ENCODE measurements around the gene EPSTI1. TPM values are rescaled to one million over a fixed set of nuclear protein-coding genes. Genes with fewer than 3 reads are reported as not detected.

The EPSTI1 gene
- total and polyA plus RNA-seq, 10 of the 15 experiments (the other 5 are each of a cell fraction or from before 2014, with no cell fraction given), result 4.7 to 32.0 (median 24.2) TPM

DNA sequence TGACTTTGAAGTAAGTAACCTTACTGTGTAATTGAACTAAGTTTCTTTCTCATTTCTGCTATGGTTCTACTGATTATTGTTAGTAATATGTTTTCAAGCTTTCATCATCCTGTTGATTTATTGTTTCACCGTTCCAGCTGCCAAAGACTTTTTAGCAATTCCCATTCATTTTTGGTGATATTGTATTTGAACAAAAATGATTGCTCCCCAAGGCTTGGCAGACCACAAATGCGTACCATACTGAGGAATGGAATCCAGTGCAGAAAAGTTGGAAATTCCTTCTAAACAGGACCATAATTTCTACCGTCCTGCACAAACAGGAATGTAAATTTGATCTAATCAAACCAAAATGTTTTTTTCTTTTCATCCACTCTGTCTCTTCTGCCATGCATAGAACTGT lies 10.7 kb downstream of the EPSTI1 start:
- Histone ChIP-seq H4K20me1 (ENCODE audit: control insufficient read depth, insufficient read depth) (no peaks in the 10 kb centered on the region), H2AFZ (ENCODE audit: control insufficient read depth, low read depth, low read length) (no peak overlapping the region), H3K9me3 (replicated peaks; ENCODE audit: control insufficient read depth, insufficient read depth, low read length) (no peaks in the 10 kb centered on the region; the same call in 1 of the 3 replicates), H3K9ac (ENCODE audit: control insufficient read depth, insufficient read depth, low read length) (no peak overlapping the region), H3K27me3 (replicated peaks in 1 of 2; ENCODE audit: control insufficient read depth in 2 of 2, insufficient read depth in 2 of 2, low read length in 1 of 2) (no peaks in the 10 kb centered on the region), H3K4me1 (ENCODE audit: control insufficient read depth, insufficient read depth, low read length) (peaks cover 17% of the 10 kb centered on the region), H3K27ac (ENCODE audit: control insufficient read depth, insufficient read depth) (no peak overlapping the region), H3K36me3 (ENCODE audit: control insufficient read depth in 2 of 2, insufficient read depth in 2 of 2, low read length in 1 of 2) (peaks cover 0 to 10% of the 10 kb centered on the region in 2 experiments; a peak in 1 of 4 replicates), H3K79me2 (ENCODE audit: control insufficient read depth, insufficient read depth, low read length) (peaks cover 9% of the 10 kb centered on the region), H3K4me2 (ENCODE audit: control insufficient read depth, insufficient read depth) (no peak overlapping the region), H3K4me3 (no peak overlapping the region)
- RAD21 ChIA-PET (ENCODE audit: unreplicated experiment), result interaction anchor here (0.8 to 1.5 kb wide), 2 partner anchors 9 to 17 kb away, joined by 4 read pairs; no protein-coding TSS in a partner anchor
- BruUV-seq (replicated peaks), result no TSS peak
- intact Hi-C loops (cut with micrococcal nuclease; ENCODE audit: unreplicated experiment) (no loop called here), in situ Hi-C loops (cut with MboI) (no loop called here)
- 77% methylated on average over 3 of the region's 3 CpGs for WGBS (ENCODE audit: insufficient coverage, insufficient replicate concordance, low lambda C conversion rate, missing lambda C conversion rate)
- SMC1A ChIA-PET (ENCODE audit: uncharacterized antibody, unreplicated experiment), result interaction anchor here (0.8 to 3.2 kb wide), 3 partner anchors 9 to 14 kb away, joined by 4 to 20 read pairs (median 8); no protein-coding TSS in a partner anchor
- DNase-seq (ENCODE audit: low read depth, low spot score) (no peak), ATAC-seq (no peak), FAIRE-seq (no peak)
- POLR2A ChIA-PET, result interaction anchor here (1.3 kb wide), 1 partner anchor 8 kb away, joined by 3 read pairs; no protein-coding TSS in a partner anchor
- CTCF ChIA-PET, result interaction anchor here (1.2 to 3.5 kb wide), 4 partner anchors 9 to 42 kb away, joined by 3 to 15 read pairs (median 4); partner anchors contain the start of gene DNAJC15
- no peak for TF ChIP-seq SP1 (IDR thresholded peaks at IDR 0.05; ENCODE audit: low read depth, low read length)
- TF ChIP-seq, protein P1, sequence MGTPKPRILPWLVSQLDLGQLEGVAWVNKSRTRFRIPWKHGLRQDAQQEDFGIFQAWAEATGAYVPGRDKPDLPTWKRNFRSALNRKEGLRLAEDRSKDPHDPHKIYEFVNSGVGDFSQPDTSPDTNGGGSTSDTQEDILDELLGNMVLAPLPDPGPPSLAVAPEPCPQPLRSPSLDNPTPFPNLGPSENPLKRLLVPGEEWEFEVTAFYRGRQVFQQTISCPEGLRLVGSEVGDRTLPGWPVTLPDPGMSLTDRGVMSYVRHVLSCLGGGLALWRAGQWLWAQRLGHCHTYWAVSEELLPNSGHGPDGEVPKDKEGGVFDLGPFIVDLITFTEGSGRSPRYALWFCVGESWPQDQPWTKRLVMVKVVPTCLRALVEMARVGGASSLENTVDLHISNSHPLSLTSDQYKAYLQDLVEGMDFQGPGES (IDR thresholded peaks at IDR 0.05), result no peak
- no peak for TF ChIP-seq SRF (IDR thresholded peaks at IDR 0.05; ENCODE audit: low read depth in 2 of 2, low read length in 2 of 2)
- TF ChIP-seq ATF7 (IDR thresholded peaks at IDR 0.05; ENCODE audit: low read depth), result no peak
- TF ChIP-seq SIX5 (IDR thresholded peaks at IDR 0.05; ENCODE audit: low read depth, low read length, severe bottlenecking), result no peak
- TF ChIP-seq, protein P2, sequence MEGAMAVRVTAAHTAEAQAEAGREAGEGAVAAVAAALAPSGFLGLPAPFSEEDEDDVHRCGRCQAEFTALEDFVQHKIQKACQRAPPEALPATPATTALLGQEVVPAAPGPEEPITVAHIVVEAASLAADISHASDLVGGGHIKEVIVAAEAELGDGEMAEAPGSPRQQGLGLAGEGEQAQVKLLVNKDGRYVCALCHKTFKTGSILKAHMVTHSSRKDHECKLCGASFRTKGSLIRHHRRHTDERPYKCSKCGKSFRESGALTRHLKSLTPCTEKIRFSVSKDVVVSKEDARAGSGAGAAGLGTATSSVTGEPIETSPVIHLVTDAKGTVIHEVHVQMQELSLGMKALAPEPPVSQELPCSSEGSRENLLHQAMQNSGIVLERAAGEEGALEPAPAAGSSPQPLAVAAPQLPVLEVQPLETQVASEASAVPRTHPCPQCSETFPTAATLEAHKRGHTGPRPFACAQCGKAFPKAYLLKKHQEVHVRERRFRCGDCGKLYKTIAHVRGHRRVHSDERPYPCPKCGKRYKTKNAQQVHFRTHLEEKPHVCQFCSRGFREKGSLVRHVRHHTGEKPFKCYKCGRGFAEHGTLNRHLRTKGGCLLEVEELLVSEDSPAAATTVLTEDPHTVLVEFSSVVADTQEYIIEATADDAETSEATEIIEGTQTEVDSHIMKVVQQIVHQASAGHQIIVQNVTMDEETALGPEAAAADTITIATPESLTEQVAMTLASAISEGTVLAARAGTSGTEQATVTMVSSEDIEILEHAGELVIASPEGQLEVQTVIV (IDR thresholded peaks at IDR 0.05; ENCODE audit: borderline replicate concordance, partially characterized antibody), result no peak
- TF ChIP-seq, protein P3, sequence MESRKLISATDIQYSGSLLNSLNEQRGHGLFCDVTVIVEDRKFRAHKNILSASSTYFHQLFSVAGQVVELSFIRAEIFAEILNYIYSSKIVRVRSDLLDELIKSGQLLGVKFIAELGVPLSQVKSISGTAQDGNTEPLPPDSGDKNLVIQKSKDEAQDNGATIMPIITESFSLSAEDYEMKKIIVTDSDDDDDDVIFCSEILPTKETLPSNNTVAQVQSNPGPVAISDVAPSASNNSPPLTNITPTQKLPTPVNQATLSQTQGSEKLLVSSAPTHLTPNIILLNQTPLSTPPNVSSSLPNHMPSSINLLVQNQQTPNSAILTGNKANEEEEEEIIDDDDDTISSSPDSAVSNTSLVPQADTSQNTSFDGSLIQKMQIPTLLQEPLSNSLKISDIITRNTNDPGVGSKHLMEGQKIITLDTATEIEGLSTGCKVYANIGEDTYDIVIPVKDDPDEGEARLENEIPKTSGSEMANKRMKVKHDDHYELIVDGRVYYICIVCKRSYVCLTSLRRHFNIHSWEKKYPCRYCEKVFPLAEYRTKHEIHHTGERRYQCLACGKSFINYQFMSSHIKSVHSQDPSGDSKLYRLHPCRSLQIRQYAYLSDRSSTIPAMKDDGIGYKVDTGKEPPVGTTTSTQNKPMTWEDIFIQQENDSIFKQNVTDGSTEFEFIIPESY (IDR thresholded peaks at IDR 0.05), result no peak
- TF ChIP-seq, protein P4, sequence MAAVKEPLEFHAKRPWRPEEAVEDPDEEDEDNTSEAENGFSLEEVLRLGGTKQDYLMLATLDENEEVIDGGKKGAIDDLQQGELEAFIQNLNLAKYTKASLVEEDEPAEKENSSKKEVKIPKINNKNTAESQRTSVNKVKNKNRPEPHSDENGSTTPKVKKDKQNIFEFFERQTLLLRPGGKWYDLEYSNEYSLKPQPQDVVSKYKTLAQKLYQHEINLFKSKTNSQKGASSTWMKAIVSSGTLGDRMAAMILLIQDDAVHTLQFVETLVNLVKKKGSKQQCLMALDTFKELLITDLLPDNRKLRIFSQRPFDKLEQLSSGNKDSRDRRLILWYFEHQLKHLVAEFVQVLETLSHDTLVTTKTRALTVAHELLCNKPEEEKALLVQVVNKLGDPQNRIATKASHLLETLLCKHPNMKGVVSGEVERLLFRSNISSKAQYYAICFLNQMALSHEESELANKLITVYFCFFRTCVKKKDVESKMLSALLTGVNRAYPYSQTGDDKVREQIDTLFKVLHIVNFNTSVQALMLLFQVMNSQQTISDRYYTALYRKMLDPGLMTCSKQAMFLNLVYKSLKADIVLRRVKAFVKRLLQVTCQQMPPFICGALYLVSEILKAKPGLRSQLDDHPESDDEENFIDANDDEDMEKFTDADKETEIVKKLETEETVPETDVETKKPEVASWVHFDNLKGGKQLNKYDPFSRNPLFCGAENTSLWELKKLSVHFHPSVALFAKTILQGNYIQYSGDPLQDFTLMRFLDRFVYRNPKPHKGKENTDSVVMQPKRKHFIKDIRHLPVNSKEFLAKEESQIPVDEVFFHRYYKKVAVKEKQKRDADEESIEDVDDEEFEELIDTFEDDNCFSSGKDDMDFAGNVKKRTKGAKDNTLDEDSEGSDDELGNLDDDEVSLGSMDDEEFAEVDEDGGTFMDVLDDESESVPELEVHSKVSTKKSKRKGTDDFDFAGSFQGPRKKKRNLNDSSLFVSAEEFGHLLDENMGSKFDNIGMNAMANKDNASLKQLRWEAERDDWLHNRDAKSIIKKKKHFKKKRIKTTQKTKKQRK (IDR thresholded peaks at IDR 0.05; ENCODE audit: low read depth, low read length), result no peak
- no peak for TF ChIP-seq MEF2A (IDR thresholded peaks at IDR 0.05; ENCODE audit: insufficient read depth, low read depth, low read length)
- no peak for TF ChIP-seq POU2F2 (IDR thresholded peaks at IDR 0.05; ENCODE audit: borderline replicate concordance, low read depth, low read length)
- no peak for TF ChIP-seq NR2C2 (IDR thresholded peaks at IDR 0.05; ENCODE audit: borderline replicate concordance, control insufficient read depth, insufficient read length, low read depth)
- TF ChIP-seq, protein P5, sequence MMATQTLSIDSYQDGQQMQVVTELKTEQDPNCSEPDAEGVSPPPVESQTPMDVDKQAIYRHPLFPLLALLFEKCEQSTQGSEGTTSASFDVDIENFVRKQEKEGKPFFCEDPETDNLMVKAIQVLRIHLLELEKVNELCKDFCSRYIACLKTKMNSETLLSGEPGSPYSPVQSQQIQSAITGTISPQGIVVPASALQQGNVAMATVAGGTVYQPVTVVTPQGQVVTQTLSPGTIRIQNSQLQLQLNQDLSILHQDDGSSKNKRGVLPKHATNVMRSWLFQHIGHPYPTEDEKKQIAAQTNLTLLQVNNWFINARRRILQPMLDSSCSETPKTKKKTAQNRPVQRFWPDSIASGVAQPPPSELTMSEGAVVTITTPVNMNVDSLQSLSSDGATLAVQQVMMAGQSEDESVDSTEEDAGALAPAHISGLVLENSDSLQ (IDR thresholded peaks at IDR 0.05), result no peak
- no peak for TF ChIP-seq PAX8 (IDR thresholded peaks at IDR 0.05)
- no peak for TF ChIP-seq TCF12 (IDR thresholded peaks at IDR 0.05; ENCODE audit: low read depth, low read length)

All from GM12878 (cell line).